Breast epithelium (tissue), 4 donors: ENCODE data around the gene RALGPS1. TPM values are rescaled to one million over a fixed set of nuclear protein-coding genes. Genes with fewer than 3 reads are reported as not detected.

ENCODE experiments used
- DNase-seq, 2 donors: peaks; one replicate each; pipeline ENCODE4 v3.0.0-alpha.2; 2019; ENCODE audit warnings: low spot score in 2 of 2
- H3K27ac ChIP-seq, 2 donors: fragments of 200-600 bp; sonication (generic) in 1 of 2; one replicate each; pipeline ENCODE4 v1.5.1; 2016 to 2019; ENCODE audit warnings: mild to moderate bottlenecking in 1 of 2
- H3K27me3 ChIP-seq, 2 donors: fragments of 200-600 bp; sonication (generic) in 1 of 2; one replicate each; pipeline versions ENCODE4 v1.5.1 to v1.6.0; 2017 to 2019; ENCODE audit warnings: control low read depth in 1 of 2, mild to moderate bottlenecking in 1 of 2
- H3K36me3 ChIP-seq: fragments of 200-600 bp; one replicate; pipeline ENCODE4 v1.5.1; 2019
- H3K4me1 ChIP-seq, 2 donors: fragments of 200-600 bp; sonication (generic); one replicate each; pipeline ENCODE4 v1.5.1; 2016 to 2019; ENCODE audit warnings: control low read depth in 1 of 2
- H3K4me3 ChIP-seq, 3 donors: fragments of 200-600 bp; sonication (generic); 1 replicate in 2 of 3; 2 replicates in 1 of 3; pipeline ENCODE4 v1.5.1; 2016 to 2019; ENCODE audit warnings: mild to moderate bottlenecking in 3 of 3, moderate library complexity in 2 of 3
- H3K9me3 ChIP-seq, 2 donors: fragments of 200-600 bp; sonication (generic) in 1 of 2; one replicate each; pipeline ENCODE4 v1.5.1; 2016 to 2019; ENCODE audit warnings: control low read depth in 1 of 2
- POLR2A ChIP-seq: fragments of 450-650 bp; IDR thresholded peaks from one replicate; pipeline ENCODE4 v1.6.1; 2016; ENCODE audit warnings: antibody characterized with exemption, mild to moderate bottlenecking, moderate library complexity
- POLR2AphosphoS5 ChIP-seq, 3 donors: sonication (generic); formaldehyde crosslinking; IDR thresholded peaks; one replicate each; pipeline ENCODE4 v1.6.1; 2017; ENCODE audit warnings: antibody characterized with exemption in 3 of 3
- intact Hi-C: fragments of 100-400 bp; cut with DNase I; formaldehyde crosslinking; loops from one replicate; pipeline ENCODE4 v1.15.1; 2023; ENCODE audit warnings: low total_unique reads
- total RNA-seq, 3 donors: library from RNA; depleted of rRNA; stranded (reverse); fragments of >200 nt; gene quantifications; one replicate each; pipeline ENCODE4 v1.1.0, GENCODE V29; 2016
- TF ChIP-seq, protein P1 (sequence below), 3 donors: fragments of 450-650 bp; IDR thresholded peaks; one replicate each; pipeline ENCODE4 v1.5.1; 2016 to 2017; ENCODE audit warnings: antibody characterized with exemption in 3 of 3, mild to moderate bottlenecking in 3 of 3, moderate library complexity in 3 of 3

RALGPS1 gene
- total RNA-seq, 3 donors from 2014 or later: 5.8 to 30.7 (median 15.1) TPM

DNA sequence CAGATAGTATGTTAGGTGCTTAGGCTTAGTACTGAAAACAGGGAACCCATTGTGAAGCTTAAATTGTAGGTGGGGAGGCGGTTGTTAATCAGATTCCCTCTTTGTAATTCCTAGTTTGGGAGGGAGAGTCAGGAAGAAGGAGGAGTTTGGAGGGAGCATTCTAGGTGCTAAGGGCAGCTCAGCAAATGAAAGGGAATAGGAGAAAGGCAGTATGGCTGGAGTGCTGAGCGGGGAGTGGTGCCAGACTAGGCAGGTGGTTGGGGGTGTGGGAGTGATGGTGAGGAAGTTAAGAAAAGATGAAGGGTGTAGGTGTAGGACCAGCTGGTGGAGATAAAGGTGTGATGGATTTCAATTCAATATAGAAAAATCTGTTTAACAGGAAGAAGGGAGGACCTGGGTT lies 338.9 kb downstream of the RALGPS1 start:
- intact Hi-C loops: no loop called here
- TF ChIP-seq POLR2A (no peak), POLR2AphosphoS5 (IDR thresholded peaks at IDR 0.05) (no peak)
- TF ChIP-seq, protein P1, sequence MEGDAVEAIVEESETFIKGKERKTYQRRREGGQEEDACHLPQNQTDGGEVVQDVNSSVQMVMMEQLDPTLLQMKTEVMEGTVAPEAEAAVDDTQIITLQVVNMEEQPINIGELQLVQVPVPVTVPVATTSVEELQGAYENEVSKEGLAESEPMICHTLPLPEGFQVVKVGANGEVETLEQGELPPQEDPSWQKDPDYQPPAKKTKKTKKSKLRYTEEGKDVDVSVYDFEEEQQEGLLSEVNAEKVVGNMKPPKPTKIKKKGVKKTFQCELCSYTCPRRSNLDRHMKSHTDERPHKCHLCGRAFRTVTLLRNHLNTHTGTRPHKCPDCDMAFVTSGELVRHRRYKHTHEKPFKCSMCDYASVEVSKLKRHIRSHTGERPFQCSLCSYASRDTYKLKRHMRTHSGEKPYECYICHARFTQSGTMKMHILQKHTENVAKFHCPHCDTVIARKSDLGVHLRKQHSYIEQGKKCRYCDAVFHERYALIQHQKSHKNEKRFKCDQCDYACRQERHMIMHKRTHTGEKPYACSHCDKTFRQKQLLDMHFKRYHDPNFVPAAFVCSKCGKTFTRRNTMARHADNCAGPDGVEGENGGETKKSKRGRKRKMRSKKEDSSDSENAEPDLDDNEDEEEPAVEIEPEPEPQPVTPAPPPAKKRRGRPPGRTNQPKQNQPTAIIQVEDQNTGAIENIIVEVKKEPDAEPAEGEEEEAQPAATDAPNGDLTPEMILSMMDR (IDR thresholded peaks at IDR 0.05): no peak
- no peak for DNase-seq
- Histone ChIP-seq H3K4me1 (no peaks in the 10 kb centered on the region), H3K9me3 (no peaks in the 10 kb centered on the region), H3K27ac (no peak overlapping the region), H3K36me3 (no peaks in the 10 kb centered on the region), H3K4me3 (no peak overlapping the region), H3K27me3 (no peaks in the 10 kb centered on the region)

DNA sequence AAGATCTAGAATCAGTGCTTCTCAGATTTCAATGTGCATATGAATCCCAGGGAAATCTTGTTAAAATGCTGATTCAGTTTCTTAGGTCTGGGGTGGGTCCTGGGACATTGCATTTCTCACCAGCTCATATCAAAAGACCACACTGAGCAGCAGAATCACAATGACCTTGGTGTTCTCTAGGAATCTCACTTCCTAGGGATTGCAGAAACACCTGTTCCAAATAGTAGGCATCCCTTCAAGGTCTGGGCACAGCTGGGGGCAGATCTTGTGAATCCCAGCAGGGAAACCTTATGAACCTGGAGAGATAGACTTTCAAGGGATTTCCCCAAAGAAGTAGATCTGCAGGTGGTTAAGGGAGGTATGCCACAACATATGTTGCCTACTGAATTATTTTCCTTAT lies 341.1 kb downstream of the RALGPS1 start:
- no peak for DNase-seq
- no peaks in the 10 kb centered on the region for H3K27me3 ChIP-seq
- H3K27ac ChIP-seq: no peak overlapping the region
- no peaks in the 10 kb centered on the region for H3K36me3 ChIP-seq
- intact Hi-C loops: no loop called here
- H3K4me3 ChIP-seq: no peak overlapping the region
- no peak for TF ChIP-seq POLR2AphosphoS5 (IDR thresholded peaks at IDR 0.05)
- TF ChIP-seq, protein P1 (IDR thresholded peaks at IDR 0.05): no peak
- no peak for TF ChIP-seq POLR2A
- H3K9me3 ChIP-seq: no peaks in the 10 kb centered on the region
- H3K4me1 ChIP-seq: no peaks in the 10 kb centered on the region

DNA sequence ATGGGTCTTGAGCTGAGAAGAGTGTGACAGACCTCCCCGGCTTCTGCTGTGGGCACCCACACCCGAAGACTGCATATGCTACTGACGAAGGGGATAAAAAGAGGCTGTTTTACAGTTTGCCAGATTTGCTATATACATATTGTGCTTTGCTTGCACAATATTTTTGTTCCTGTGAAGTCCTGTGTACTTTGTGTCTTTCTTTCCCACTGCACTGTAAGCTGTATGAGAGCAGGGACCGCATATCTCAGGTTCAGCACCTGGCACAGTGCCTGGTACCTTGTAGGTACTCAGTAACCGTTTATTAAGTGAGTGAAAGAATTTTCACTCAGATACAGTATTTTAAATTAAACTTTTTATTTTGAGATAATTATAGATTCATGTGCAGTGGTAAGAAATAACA lies 341.7 kb downstream of the RALGPS1 start:
- no peaks in the 10 kb centered on the region for H3K9me3 ChIP-seq
- no peak overlapping the region for H3K27ac ChIP-seq
- TF ChIP-seq POLR2A (no peak), POLR2AphosphoS5 (IDR thresholded peaks at IDR 0.05) (no peak)
- TF ChIP-seq, protein P1 (IDR thresholded peaks at IDR 0.05): no peak
- intact Hi-C loops: no loop called here
- H3K36me3 ChIP-seq: no peaks in the 10 kb centered on the region
- H3K27me3 ChIP-seq: no peaks in the 10 kb centered on the region
- no peaks in the 10 kb centered on the region for H3K4me1 ChIP-seq
- no peak for DNase-seq
- H3K4me3 ChIP-seq: no peak overlapping the region

DNA sequence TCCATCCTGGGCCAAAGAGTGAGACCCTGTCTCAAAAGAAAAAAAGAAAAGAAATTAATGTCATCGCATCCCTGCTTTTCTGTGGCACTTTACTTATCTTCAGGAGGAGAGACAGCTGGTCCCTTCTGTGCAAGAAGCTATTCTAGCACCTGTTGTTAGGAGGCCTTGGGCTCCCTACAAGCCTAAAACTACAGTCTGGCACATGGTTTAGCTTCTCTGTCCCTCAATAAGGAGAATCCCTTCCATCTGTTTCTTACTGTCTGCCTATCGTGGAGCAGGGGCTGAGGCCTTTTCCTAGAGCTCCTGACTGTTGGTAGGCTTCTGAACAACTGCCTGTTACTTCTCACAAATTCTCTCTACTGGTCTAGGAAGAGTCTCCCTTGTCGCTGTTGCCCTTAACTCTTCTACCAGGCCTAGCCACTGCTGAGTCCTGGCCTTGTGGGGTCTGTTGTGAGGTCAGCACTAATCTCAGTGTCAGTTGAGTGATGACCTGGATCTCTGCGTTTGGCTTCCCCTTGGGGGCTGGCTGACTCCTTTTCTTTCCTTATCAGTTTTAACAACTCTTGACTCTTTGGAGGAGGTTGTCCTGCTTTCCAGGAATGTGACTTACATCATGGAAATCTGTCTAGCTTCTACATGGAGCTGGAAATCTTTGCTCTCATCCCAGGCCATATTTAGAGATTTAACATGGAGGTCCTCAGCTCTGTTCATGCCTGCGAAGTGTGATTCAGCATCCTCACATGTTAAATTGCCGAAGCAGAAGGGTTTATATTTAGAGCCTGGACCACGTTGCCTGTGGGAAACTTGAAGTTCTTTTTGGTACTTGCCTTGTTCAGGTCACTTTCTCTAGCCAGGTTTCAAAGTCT lies 344.3 kb downstream of the RALGPS1 start:
- no peak for DNase-seq
- TF ChIP-seq, protein P1 (IDR thresholded peaks at IDR 0.05): no peak
- no peak for TF ChIP-seq POLR2AphosphoS5 (IDR thresholded peaks at IDR 0.05)
- TF ChIP-seq POLR2A: no peak
- Histone ChIP-seq H3K36me3 (no peaks in the 10 kb centered on the region), H3K4me3 (no peak overlapping the region), H3K27me3 (no peaks in the 10 kb centered on the region), H3K4me1 (no peaks in the 10 kb centered on the region), H3K9me3 (no peaks in the 10 kb centered on the region), H3K27ac (no peak overlapping the region)
- intact Hi-C loops: no loop called here

DNA sequence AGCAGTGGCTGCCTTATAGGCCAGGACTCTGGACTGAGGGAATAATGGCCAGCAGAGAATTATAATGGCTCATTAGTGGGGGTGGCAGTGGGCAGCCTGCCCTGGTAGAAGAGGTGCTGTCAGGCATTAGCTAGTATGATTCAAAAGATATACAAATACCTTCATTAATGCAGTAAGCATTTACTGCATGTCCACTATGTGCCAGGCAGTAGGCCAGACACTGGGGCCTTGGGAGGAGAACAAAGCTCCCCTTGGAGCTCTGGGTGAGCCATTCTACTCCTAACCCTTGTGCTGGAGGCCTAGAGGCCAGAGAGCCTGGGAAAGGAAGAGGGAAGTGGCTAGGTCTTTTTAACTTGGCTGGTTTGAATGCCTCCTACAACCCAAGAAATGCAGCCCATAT lies 348.0 kb downstream of the RALGPS1 start:
- TF ChIP-seq, protein P1 (IDR thresholded peaks at IDR 0.05): no peak
- no peak for TF ChIP-seq POLR2A
- no peak for TF ChIP-seq POLR2AphosphoS5 (IDR thresholded peaks at IDR 0.05)
- intact Hi-C loops: no loop called here
- no peaks in the 10 kb centered on the region for H3K36me3 ChIP-seq
- DNase-seq: no peak
- no peak overlapping the region for H3K4me3 ChIP-seq
- H3K27me3 ChIP-seq: no peaks in the 10 kb centered on the region
- H3K9me3 ChIP-seq: no peaks in the 10 kb centered on the region
- no peaks in the 10 kb centered on the region for H3K4me1 ChIP-seq
- no peak overlapping the region for H3K27ac ChIP-seq
